ENCODE results near the gene TMPRSS7. TPM values are rescaled to one million over a fixed set of nuclear protein-coding genes. Genes with fewer than 3 reads are reported as not detected.

The TMPRSS7 gene
- total RNA-seq, 1 donor from 2014 or later: not detected

- no peaks in the 10 kb centered on the region for H3K36me3 ChIP-seq
- TF ChIP-seq CTCF (IDR thresholded peaks at IDR 0.05): no peak
- no peak overlapping the region for H3K27ac ChIP-seq
- H3K9me3 ChIP-seq: no peaks in the 10 kb centered on the region
- H3K27me3 ChIP-seq: no peaks in the 10 kb centered on the region
- peaks cover 0 to 17% of the 10 kb centered on the region in 2 donors for H3K4me1 ChIP-seq
- intact Hi-C loops (cut with DNase I): loop anchor here (5.0 to 10.0 kb wide), 2 partner anchors 224 to 1123 kb away; partner anchors contain the start of gene BOC
- no peak for DNase-seq (ENCODE audit: low spot score in 2 of 2)
- no peak overlapping the region for H3K4me3 ChIP-seq
Measured at GRCh38 chr3:112088944-112089343, 54.4 kb downstream of the TMPRSS7 start.

GRCh38 chr3:112089956-112090886 lies 55.7 kb downstream of the TMPRSS7 start:
- Histone ChIP-seq H3K27ac (no peak overlapping the region), H3K4me1 (peaks cover 0 to 17% of the 10 kb centered on the region in 2 donors), H3K36me3 (no peaks in the 10 kb centered on the region), H3K9me3 (no peaks in the 10 kb centered on the region), H3K4me3 (no peak overlapping the region), H3K27me3 (no peaks in the 10 kb centered on the region)
- no peak for TF ChIP-seq CTCF (IDR thresholded peaks at IDR 0.05)
- intact Hi-C loops (cut with DNase I): loop anchor here (5.0 to 10.0 kb wide), 2 partner anchors 225 to 1122 kb away; partner anchors contain the start of gene BOC
- no peak for DNase-seq (ENCODE audit: low spot score in 2 of 2)

- TF ChIP-seq CTCF (IDR thresholded peaks at IDR 0.05): no peak
- no peaks in the 10 kb centered on the region for H3K9me3 ChIP-seq
- no peaks in the 10 kb centered on the region for H3K36me3 ChIP-seq
- H3K4me3 ChIP-seq: no peak overlapping the region
- no peaks in the 10 kb centered on the region for H3K27me3 ChIP-seq
- no peak overlapping the region for H3K27ac ChIP-seq
- no peak for DNase-seq (ENCODE audit: low spot score in 2 of 2)
- peaks cover 0 to 14% of the 10 kb centered on the region in 2 donors for H3K4me1 ChIP-seq
- intact Hi-C loops (cut with DNase I): no loop called here
Measured at GRCh38 chr3:112090887-112091586, 56.5 kb downstream of the TMPRSS7 start.

GRCh38 chr3:112092496-112093179 lies 58.1 kb downstream of the TMPRSS7 start:
- no peak for TF ChIP-seq CTCF (IDR thresholded peaks at IDR 0.05)
- no peak for DNase-seq (ENCODE audit: low spot score in 2 of 2)
- peak overlapping the region in 1 of 2 donors; percentile 23 for H3K27ac ChIP-seq

GRCh38 chr3:112093180-112093522 lies 58.6 kb downstream of the TMPRSS7 start:
- Histone ChIP-seq H3K36me3 (no peaks in the 10 kb centered on the region), H3K27ac (peak overlapping the region in 1 of 2 donors; percentile 23), H3K9me3 (no peaks in the 10 kb centered on the region), H3K4me3 (peak overlapping the region in 1 of 2 donors; percentile 21), H3K27me3 (no peaks in the 10 kb centered on the region), H3K4me1 (peaks cover 0 to 11% of the 10 kb centered on the region in 2 donors)
- intact Hi-C loops (cut with DNase I): no loop called here
- no peak for TF ChIP-seq CTCF (IDR thresholded peaks at IDR 0.05)
- DNase-seq (ENCODE audit: low spot score in 2 of 2): no peak

More at GRCh38 chr3:112092496-112093179, 58.1 kb downstream of the TMPRSS7 start:
- H3K9me3 ChIP-seq: no peaks in the 10 kb centered on the region
- no peaks in the 10 kb centered on the region for H3K36me3 ChIP-seq
- peaks cover 0 to 11% of the 10 kb centered on the region in 2 donors for H3K4me1 ChIP-seq
- H3K27me3 ChIP-seq: no peaks in the 10 kb centered on the region
- peak overlapping the region in 1 of 2 donors; percentile 21 for H3K4me3 ChIP-seq
- intact Hi-C loops (cut with DNase I): no loop called here

All from ascending aorta (tissue), 2 donors.